ENCODE results near the gene NDFIP2.
"Not testable (repeated sequence)": the region's sequence is repeated elsewhere in the genome, so short reads cannot be mapped to it uniquely, and the experiment has no call there.

Gene NDFIP2

DNA sequence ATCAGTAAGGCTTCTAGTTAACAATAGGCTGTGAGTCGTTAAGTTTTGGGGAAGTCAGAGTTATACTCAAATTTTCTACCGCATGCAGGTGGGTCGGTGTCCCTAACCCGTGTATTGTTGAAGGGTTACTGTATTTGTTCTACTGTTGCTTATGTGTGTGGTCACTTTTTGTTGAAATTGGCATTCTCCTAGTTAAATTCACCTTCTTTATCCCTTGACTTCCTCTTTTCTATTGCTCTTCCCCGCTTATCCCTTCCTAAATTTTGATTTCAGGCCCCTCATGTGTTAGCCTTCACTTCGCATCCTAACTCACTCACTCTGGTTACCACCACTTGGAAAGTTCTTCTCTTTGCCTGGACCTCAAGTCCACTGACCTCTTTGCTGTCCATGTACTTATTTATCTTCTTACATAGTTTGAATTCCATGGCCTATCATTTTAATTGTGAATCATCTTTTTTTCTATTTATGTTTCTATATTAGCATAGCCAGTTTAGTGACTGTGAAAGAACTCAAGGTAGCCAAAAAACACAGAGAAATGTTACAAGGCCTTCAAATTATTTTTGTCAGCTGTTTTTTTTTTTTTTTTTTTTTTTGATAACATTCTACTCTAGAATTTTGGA lies 52.9 kb downstream of the NDFIP2 start:
- no peak for DNase-seq (ENCODE audit: low read depth)

DNA sequence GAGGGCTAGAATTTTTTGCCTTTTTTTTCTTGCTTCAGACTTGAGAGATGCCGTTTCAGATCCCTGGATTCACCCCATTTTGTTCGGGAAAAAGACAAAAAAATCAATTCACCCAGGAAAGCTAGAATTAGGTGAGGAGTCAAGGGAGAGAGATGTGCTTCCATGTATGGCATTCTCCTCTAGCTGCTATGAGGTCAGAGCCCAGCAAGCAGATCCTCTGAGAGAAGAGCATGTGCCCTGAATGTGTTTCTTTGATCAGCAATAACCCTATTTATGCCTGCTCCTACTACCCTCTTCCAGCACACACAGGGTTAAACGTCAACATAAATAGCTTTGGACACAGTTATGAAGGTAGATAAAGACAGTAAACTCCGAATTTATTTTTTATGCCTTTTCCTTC lies 53.6 kb downstream of the NDFIP2 start:
- DNase-seq (ENCODE audit: low read depth) = no peak

DNA sequence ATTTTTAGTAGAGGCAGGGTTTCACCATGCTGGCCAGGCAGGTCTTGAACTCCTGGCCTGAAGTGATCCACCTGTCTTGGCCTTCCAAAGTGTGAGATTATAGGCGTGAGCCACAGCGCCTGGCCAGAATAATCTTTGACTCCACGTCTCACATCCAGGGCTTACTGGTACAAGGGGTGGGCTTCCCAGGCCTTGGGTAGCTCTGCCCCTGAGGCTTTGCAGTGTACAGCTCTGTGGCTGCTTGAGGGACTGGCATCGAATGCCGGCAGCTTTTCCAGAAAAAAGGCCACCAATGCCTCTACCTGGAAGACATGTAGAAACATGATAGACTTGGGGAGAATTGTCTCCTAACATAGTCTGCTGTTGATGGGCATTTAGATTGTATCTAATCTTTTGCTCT lies 57.8 kb downstream of the NDFIP2 start:
- DNase-seq (ENCODE audit: low read depth) = no peak

DNA sequence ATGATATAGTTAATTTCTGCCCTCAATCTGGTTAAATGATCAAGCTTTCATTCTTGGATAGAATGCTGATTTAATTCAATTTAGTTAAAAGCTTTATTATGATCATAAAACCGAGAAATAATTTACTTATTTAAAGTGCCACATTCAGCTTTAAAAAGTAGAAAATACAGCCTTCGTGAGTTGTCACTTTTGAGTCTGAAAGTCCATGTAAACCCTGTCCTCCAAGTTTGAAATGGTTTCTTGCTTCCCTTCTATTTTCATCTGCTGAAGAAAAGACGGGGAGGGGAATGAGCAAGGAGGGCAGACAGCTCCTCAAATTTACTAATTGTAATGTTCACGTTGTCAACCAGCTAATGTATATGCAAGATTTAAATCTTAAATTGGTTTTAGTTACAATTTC lies 59.5 kb downstream of the NDFIP2 start:
- DNase-seq (ENCODE audit: low read depth) = no peak

DNA sequence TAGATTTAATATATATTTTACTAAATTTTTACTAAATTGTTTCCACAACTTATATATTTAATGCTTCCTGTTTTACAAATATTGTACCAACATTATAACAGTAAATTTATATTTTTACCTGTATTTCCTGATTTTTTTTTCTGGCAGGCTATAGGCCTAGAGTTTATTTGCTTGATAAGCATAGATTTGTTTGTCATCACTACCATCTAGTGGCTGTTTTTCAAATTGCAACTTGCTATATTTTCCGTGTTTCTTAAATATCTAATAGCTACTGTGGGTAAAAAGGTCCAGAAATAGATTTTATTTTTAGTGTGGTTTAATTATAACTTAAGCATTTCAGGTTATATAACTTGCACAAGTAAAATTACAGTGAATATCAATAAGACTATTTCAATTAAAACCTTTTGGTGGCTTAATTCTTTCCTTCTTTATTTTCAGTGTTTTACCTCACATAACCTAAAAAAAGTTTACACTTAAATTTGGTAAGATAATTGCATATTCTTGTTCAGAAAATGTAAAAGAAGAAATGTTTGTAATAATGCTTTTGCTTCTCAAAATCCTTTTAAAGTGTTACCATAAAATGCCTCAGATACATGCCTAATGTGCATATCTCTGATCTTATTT lies 60.6 kb downstream of the NDFIP2 start:
- no peak for DNase-seq (ENCODE audit: low read depth)

DNA sequence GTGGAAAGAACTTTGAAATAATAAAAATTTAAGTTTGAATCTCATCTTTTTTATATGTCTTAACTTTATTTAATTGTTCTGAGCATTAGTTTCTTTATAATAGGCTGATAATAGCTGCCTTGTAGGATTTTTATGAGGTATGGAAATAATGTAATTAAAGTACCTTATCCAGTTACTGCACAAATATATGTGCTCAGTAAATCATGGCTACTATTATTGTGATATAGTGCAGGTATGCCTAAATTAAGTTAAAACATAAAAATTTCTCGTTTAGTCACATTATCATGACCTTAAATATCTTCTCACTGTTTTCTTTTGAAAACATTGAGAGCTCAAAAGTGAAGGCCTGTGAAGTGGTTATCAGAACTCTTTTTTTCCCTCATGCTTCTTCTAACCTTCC lies 62.9 kb downstream of the NDFIP2 start:
- DNase-seq (ENCODE audit: low read depth) = no peak

DNA sequence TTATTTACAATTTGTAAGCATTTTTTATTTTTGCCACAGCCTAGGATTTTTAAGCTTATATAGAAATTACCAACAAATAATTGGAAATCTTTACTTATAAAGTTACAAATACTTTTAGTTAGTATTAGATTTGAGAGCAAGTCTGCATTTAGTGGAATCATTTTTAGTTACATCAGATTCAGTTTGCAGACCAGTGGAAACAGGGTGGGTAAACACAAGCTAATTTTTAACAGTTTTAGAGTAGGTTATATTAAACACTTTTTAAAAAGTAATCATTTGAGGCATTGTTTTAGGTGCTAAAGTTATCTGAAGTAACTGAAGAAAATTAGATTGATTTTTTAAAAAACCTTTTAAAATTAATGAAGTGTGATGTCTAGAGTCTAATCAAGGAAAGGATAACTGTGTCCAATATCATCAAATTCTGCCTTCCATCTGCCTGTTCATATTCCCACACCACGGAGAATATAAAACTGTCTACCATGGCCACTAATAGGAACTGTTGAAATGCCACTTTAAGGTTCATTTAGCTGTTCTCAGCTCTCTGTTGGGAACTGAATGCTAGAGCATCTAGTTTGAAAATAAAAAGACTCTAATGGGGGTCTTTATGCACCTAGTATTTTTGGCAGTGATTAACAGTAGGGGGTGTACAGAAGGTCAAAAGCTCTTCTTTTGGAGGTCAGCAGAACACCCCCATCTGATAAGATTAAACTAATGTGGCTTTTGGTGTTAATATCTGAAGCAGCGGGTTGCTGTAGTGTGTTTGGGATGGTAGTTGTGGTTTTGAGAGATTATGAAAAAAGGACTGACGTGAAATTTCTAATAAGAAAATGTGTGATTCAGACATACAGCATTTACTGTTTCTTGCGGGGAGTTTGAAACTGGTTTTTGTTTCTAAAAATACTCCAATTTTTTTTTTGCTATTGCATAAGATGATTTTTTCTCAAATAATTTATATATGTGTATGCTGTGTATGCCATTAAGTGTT lies 66.5 kb downstream of the NDFIP2 start:
- DNase-seq (ENCODE audit: low read depth) = no peak

DNA sequence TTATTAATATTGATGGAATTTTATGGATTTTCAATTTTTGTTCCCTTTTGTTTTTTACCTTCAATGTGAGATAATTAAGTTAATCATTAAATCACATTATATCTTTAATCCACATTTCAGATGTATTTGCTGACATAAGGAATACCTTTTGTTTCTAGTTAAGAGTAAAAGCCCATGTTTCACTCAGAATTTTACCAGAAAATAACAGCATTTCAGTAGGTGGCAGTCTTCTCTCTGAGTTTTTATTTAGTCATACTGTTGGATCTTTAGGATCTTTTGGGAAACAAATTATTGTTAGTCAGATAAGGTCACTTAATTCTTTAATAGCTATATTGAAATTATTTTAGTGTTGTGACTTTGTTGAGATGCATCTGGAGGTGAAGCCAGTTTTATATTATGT lies 67.9 kb downstream of the NDFIP2 start:
- DNase-seq (ENCODE audit: low read depth) = no peak

DNA sequence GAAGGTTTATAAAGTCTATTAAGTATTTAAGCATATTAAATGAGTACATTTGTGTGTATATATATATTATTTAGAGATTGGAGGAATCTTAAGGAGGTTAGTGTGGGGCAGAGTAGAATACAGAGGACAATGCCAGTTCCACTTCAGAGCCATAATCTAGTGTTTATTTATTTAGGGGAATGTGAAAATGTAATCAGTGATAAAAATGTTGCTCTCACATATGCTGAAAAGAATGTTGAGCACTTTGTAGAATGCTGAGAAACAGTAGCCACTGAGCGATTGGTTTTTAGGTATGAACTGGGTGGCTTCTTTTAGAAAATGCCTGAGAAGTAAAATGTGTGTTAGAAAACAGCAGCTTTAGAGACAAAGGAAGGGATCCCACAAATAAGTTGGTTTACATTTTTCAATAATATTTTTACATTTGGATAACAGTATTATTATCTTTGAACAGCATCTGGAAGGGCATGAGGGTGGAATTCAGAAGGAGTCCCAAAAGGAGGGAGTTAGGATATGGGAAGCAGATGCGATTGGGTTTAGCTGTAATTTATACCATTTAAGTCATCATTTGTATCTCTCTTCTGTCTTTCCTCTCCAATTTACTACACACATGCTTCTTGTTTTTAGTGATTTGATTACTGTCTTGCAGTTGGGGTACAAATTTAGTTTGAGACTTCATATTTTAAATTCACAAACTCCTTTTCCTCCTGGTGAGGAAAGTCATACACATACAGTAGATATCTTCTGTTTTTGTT lies 68.6 kb downstream of the NDFIP2 start:
- DNase-seq (ENCODE audit: low read depth) = no peak

DNA sequence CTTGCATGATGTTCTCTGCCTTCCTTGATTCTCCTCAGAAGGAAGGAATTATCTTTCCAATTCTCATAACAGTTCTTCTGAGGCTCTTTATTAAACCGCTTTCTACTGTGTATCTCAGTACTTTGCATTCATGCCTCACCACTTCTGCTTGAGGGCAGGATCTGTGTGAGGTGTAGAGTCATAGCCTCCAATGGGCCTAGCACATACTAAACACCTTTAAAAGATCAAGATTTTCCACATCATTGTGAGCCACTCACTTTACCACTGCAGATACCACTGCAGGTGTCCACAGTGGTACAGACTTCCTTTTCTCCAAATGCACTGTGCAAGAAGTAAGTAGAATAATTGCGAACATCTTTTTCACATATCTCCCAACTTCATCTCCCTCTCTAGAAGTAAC lies 76.7 kb downstream of the NDFIP2 start:
- no peak for DNase-seq (ENCODE audit: low read depth)

DNA sequence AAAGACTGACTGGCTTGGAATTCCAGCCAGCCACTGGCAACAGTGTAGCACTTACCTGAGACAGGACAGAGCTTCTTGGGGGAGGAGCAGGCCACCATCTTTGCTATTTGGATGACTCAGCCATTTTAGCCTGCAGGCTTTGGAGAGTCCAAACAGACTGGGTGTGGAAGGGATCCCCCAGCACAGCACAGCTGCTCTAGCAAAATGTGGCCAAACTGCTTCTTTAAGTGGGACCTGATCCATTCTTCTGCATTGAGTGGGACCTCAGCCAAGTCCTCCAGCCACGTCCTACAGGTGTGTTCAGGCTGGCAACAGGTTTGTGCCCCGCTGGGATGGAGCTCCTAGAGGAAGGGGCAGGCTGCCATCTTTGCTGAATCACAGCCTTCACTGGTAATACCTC lies 80.0 kb downstream of the NDFIP2 start:
- DNase-seq (ENCODE audit: low read depth) = no peak

DNA sequence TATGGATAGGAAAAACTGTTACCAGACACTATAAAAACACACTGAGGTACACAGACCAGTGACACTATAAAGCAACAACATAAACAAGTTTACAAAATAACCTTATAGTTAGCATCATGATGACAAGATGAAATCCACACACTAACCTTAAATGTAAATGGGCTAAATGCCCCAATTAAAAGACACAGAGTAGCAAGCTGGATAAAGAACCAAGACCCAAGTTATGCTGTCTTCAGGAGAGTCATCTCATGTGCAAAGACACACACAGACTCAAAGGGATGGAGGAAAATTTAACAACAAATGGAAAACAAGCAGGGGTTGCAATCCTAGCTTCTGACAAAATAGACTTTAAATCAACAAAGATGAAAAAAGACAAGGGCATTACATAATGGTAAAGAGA lies 81.6 kb downstream of the NDFIP2 start:
- DNase-seq (ENCODE audit: low read depth) = no peak

DNA sequence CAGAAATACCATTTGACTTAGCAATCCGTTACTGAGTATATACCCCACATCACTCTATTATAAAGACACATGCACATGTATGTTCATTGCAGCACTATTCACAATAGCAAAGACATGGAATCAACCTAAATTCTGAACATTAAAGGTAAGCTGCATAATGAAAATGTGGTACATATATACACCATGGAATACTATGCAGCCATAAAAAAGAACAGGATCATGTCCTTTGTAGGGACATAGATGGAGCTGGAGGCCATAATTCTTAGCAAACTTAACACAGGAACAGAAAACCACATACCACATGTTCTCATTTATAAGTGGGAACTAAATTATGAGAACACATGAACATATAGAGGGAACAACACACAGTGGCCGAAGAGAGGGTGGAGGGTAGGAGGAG lies 85.2 kb downstream of the NDFIP2 start:
- DNase-seq (ENCODE audit: low read depth) = no peak

DNA sequence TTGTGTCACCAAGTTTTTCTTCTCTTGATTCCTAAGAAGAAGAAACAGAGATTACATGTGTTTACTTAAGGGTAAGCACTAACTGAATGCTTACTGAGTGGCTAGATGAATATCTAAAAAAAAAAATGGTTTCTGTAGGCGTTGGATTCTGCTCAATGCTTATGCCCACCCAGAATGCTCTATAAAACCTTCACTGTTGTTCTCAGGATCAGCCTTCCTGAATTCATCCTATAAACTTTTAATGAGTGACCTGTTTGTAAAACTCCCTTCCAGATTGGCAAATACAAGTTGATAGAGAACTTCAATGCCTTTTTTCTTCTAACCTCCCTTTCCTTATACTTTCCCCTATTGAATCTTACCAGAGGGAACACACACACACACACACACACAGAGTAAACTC lies 90.2 kb downstream of the NDFIP2 start:
- DNase-seq (ENCODE audit: low read depth) = no peak

DNA sequence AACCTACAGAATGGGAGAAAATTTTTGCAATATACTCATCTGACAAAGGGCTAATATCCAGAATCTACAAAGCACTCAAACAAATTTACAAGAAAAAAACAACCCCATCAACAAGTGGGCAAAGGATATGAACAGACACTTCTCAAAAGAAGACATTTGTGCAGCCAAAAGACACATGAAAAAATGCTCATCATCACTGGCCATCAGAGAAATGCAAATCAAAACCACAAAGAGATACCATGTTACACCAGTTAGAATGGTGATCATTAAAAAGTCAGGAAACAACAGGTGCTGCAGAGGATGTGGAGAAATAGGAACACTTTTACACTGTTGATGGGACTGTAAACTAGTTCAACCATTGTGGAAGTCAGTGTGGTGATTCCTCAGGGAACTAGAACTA lies 92.9 kb downstream of the NDFIP2 start:
- not testable (repeated sequence) for DNase-seq (ENCODE audit: low read depth)

DNA sequence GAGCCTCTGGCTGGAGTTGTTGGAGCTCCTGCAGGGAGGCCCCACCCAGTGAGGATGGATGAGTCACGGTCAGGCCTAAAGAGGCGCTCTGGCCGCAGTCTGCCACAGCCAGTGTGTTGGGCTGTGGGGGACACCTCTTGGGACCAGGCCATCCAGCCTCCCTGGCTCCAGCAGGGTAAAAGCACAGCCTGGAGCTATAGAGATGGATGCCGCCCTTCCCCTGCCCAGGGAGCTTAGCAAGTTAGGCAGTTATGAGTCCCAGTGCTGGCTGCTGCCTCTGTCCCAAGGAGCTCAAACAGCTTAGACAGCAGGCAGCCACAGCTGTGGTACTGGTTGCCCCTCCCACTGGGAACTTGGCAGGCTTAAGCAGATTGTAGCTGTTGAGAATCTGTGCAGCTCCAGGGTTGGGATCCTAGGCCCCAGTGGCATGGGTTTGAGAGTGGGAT lies 100.9 kb downstream of the NDFIP2 start:
- DNase-seq (ENCODE audit: low read depth) = no peak

DNA sequence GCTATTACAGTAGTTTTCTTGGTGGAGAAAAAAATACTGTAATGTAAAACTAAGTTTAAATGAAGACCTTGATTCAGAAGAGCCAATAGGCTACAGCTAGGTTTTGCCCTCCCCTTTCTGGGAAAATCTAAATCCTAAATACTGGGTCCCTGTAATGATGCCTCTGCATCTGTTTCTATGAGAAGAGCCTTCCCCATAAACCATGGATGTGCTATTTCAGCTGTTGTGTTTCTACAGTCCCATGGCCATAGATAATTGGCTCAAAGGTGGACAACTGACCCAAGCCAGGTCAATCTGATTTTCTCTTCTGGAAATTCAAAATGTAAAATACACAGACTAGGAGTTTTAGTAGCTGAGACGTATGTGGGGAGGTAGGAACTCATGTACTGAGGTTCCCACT lies 101.9 kb downstream of the NDFIP2 start:
- no peak for DNase-seq (ENCODE audit: low read depth)

DNA sequence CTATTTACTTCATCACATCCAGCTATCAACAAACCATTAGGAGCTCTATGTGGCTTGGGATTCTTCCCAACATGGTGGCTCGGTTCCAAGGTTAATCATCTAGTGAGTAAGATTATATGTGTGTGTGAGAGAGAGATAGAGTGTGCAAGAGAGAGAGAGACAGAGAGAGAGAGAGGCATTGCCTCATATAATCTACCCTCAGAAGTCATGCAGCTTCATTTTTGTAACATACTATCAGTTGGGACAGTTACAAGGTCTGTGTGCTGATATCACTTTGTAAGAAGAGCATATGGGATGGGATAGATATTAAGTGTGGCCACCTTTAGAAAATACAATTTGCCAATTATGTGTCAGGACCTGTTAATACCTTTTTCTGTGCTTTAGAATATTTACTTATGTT lies 104.1 kb downstream of the NDFIP2 start:
- no peak for DNase-seq (ENCODE audit: low read depth)

DNA sequence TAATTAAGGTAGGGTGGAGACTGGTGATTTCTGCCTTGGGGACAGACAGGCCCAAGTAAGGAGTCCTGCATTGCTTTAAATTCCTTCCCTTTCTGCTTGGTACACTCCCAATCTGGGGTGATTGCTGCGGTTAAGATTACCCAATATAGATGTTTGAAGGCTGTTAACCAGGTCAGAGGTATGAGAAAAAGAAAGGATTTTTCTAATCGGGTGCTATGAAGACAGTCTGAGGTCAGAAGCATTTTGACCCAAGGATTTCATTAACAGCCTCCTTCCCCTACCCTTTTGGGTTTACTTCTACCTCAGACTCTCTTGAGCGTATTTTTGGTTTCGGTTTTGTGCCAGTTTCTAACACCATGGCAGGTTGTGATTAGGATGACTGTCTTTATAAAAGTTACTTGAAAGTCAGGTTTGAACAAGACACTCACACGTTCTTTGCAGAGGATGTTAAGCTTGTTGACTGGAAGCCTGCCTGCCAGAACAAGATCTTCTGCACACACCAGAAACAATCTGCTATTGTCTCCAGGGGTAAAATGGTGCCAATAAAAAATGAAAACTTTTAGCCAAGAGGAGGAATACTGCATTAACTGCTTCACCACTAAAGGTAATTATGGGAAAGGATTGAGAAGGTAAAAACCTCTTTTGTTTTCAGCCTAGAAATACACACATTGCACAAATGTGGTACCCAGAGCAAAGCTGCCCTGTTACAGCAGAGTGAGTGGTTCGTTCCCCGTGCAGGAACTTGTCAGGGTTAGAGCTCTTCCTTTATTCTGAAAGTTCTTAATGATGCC lies 108.8 kb downstream of the NDFIP2 start:
- DNase-seq (ENCODE audit: low read depth) = no peak

DNA sequence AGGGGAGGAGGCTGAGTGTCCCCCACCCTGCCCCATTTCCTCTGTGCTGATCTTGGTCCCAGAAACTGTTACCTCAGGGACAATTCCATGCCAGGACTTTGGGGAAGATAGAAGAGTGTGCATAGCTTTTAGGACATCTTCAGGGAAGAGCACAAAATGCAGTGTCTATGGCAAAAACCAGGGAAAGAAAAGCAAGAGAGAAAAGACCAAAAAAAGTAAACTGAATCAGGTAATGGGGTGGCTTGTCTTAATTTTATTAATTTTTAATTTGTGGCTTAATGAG lies 109.4 kb downstream of the NDFIP2 start:
- DNase-seq (ENCODE audit: low read depth) = no peak

DNA sequence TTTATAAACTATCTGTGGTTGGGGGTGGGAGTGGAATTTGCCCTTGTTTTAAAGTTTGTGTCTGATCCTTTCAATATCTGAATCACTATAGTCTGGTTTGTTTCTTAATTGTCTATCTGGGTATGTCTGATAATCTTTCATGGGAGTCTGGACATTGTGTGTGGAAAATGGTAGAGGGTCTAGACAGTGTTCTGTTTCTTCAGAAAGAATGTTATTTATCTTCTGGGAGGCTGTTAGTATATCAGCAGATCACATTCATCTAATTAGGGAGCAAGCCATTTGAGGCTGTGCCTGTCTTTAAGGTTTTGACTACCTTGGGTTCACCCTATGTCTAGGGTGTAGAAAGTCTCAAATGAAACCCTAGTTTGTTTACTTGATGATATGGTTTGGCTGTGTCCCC lies 110.5 kb downstream of the NDFIP2 start:
- DNase-seq (ENCODE audit: low read depth) = no peak

DNA sequence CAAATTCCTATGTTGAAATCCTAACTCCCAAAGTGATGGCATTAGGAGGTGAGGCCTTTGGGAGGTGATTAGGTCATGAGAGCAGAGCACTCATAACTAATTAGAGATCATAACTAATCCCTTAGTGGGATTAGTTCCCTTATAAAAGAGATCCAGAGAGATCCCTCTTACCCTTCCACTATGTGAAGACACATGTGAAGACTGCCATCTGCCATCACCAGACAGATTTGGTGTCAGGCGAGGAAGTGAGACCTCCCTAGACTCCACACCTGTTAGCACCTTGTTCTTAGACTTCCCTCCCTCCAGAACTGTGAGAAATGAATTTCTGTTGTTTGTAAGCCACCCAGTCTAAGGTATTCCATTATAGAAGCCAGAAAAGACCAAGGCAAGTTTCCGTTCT lies 112.2 kb downstream of the NDFIP2 start:
- DNase-seq (ENCODE audit: low read depth) = no peak
